ENCODE data around the gene MRC1. TPM values are rescaled to one million over a fixed set of nuclear protein-coding genes. Genes with fewer than 3 reads are reported as not detected.

The MRC1 gene
- total RNA-seq, 1 experiment from 2014 or later = 0.37 TPM

GRCh38 chr10:17959870-17960269 is 150.7 kb downstream of the MRC1 start:
- DNase-seq (ENCODE audit: low read depth, low spot score) (no peak), ATAC-seq (no peak)
- Histone ChIP-seq H3K9me2 (ENCODE audit: insufficient read depth) (no peaks in the 10 kb centered on the region; the same call in 1 of the 2 replicates), H4K20me1 (ENCODE audit: insufficient read depth) (no peaks in the 10 kb centered on the region), H2AFZ (ENCODE audit: low read depth, low read length, poor library complexity, severe bottlenecking) (no peak overlapping the region), H3K4me1 (ENCODE audit: control insufficient read depth in 1 of 2, insufficient read depth in 2 of 2, low read length in 2 of 2) (no peaks in the 10 kb centered on the region), H3K9ac (ENCODE audit: low read length) (no peak overlapping the region), H3K27ac (ENCODE audit: low read depth, low read length) (no peak overlapping the region), H3K9me3 (ENCODE audit: control insufficient read depth in 1 of 2, insufficient read depth in 1 of 2, low read depth in 1 of 2, low read length in 2 of 2) (no peaks in the 10 kb centered on the region), H3K27me3 (ENCODE audit: insufficient read depth, low read length) (0 out of 2 replicates have a peak, but pooled peaks cover 4% of the 10 kb centered on the region), H3K36me3 (ENCODE audit: control insufficient read depth in 1 of 2, insufficient read depth in 2 of 2, low read length in 2 of 2) (no peaks in the 10 kb centered on the region), H3K79me2 (ENCODE audit: insufficient read depth, low read length) (no peaks in the 10 kb centered on the region), H3K4me2 (ENCODE audit: low read length) (no peak overlapping the region), H3K4me3 (replicated peaks in 1 of 2; ENCODE audit: low read depth in 1 of 2, low read length in 2 of 2) (no peak overlapping the region)
- ChIA-PET RAD21 (ENCODE audit: low non-redundant PET in 1 of 2, low total read pairs in 2 of 2, uncharacterized antibody in 2 of 2, unreplicated experiment in 2 of 2) (no interaction called here), POLR2A (no interaction called here), CTCF (no interaction called here)
- no peak for TF ChIP-seq RAD21 (IDR thresholded peaks at IDR 0.05; ENCODE audit: low read depth)
- no peak for TF ChIP-seq SRF (IDR thresholded peaks at IDR 0.05; ENCODE audit: low read depth)
- TF ChIP-seq MAX (IDR thresholded peaks at IDR 0.05) = no peak
- no peak for TF ChIP-seq ZFX (IDR thresholded peaks at IDR 0.05)
- TF ChIP-seq CBX3 (IDR thresholded peaks at IDR 0.05; ENCODE audit: low read depth) = no peak
- TF ChIP-seq SP1 (IDR thresholded peaks at IDR 0.05; ENCODE audit: low read depth) = no peak
- no peak for TF ChIP-seq EZH2 (IDR thresholded peaks at IDR 0.05)
- no peak for TF ChIP-seq TCF7L2 (IDR thresholded peaks at IDR 0.05; ENCODE audit: borderline replicate concordance, extremely low read depth, insufficient read depth, insufficient read length)
- no peak for TF ChIP-seq SIN3A (IDR thresholded peaks at IDR 0.05; ENCODE audit: low read depth)
- TF ChIP-seq ATF3 (IDR thresholded peaks at IDR 0.05) = no peak
- TF ChIP-seq POLR2AphosphoS5 (IDR thresholded peaks at IDR 0.05; ENCODE audit: low read depth, low read length) = no peak
- no peak for TF ChIP-seq FOSL1 (IDR thresholded peaks at IDR 0.05; ENCODE audit: low read depth)
- intact Hi-C loops (cut with micrococcal nuclease) = no loop called here
- no TSS peak for BruUV-seq (replicated peaks)

MicroRNAs within 50 kb of the gene (microRNA counts, 767-probe panel; counts per million panel counts)
- not detected for microRNA hsa-miR-511

Small RNA genes lying within 50 kb of the gene (microRNA-seq; reads per million reads assigned to microRNA genes)
- not detected for gene MIR511 (ENCODE audit: borderline number of aligned reads)

Other genes starting within 250 kb of the MRC1 start
- gene HACD1, start 192.0 kb upstream of the MRC1 start, total RNA-seq (2021; ENCODE audit: unreplicated experiment) = 21.6 TPM
- 23.0 TPM for gene STAM, start 165.2 kb upstream of the MRC1 start, total RNA-seq (2021; ENCODE audit: unreplicated experiment)
- 0.07 TPM for gene TMEM236, start 57.1 kb upstream of the MRC1 start, total RNA-seq (2021; ENCODE audit: unreplicated experiment)
- gene SLC39A12, start 142.6 kb downstream of the MRC1 start, total RNA-seq (2021; ENCODE audit: unreplicated experiment) = not detected

Measured in HCT116 (cell line).